Fibroblast of villous mesenchyme (primary cell): ENCODE measurements around the gene VSIG4. TPM values are rescaled to one million over a fixed set of nuclear protein-coding genes. Genes with fewer than 3 reads are reported as not detected.
A peak's percentile ranks its signal among the peaks of the same experiment; 100 is the strongest.

Source experiments
- DNase-seq: peaks from one replicate; pipeline ENCODE4 v3.0.0-alpha.2; 2010; ENCODE audit warnings: low read depth
- H3K4me3 ChIP-seq: 2 replicates; pipeline ENCODE4 v1.5.1; 2011; ENCODE audit warnings: low read depth, mild to moderate bottlenecking, low read length
- total RNA-seq: library from RNA; depleted of rRNA; stranded (reverse); fragments of >200 nt; gene quantifications from 2 replicates; pipeline ENCODE4 v1.2.3, GENCODE V29; 2012
- TF ChIP-seq, protein P1 (sequence below): IDR thresholded peaks from 2 replicates; pipeline ENCODE4 v1.5.1; 2012; ENCODE audit warnings: low read depth, mild to moderate bottlenecking, low read length; ENCODE audit not compliant: insufficient read depth

VSIG4 gene
- total RNA-seq, 1 donor, result not detected

DNA sequence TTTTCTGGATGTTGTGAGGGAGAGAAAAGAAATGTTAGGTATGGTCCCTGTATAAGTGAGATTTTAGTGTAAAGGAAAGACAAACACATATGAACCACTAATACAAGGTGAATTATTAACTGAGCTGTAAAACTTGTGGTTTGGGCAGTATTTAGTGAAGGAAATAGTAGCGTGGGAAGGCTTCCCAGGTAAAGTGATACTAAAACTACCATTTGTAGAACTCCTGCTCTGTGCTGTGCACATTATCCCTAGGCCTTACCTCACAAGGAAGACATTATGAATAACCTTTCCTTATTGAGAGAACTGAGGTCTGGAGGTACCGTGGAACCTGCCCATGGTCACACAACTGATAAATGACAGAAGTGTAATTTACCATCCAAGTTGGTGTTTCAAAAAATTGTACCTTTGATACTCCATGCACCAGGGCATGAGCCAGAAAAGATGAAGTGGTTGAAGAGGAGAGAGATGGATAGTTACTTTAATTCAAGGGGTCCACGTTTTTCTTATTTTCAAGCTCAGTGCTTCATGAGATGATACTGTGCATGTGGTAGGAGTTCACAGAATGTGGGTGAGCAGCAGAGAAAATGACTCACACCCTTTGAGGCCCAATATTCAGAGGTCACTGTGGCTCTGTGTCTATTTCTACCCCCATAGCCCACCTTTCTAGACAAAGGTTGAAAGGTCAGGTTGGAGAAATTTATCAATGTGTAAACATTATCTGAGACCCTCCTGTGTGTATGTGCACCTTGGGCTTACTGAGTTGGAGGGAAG is 2.6 kb upstream of the VSIG4 start:
- DNase-seq, result no peak
- TF ChIP-seq, protein P1, sequence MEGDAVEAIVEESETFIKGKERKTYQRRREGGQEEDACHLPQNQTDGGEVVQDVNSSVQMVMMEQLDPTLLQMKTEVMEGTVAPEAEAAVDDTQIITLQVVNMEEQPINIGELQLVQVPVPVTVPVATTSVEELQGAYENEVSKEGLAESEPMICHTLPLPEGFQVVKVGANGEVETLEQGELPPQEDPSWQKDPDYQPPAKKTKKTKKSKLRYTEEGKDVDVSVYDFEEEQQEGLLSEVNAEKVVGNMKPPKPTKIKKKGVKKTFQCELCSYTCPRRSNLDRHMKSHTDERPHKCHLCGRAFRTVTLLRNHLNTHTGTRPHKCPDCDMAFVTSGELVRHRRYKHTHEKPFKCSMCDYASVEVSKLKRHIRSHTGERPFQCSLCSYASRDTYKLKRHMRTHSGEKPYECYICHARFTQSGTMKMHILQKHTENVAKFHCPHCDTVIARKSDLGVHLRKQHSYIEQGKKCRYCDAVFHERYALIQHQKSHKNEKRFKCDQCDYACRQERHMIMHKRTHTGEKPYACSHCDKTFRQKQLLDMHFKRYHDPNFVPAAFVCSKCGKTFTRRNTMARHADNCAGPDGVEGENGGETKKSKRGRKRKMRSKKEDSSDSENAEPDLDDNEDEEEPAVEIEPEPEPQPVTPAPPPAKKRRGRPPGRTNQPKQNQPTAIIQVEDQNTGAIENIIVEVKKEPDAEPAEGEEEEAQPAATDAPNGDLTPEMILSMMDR, result no peak
- no peak overlapping the region for H3K4me3 ChIP-seq

DNA sequence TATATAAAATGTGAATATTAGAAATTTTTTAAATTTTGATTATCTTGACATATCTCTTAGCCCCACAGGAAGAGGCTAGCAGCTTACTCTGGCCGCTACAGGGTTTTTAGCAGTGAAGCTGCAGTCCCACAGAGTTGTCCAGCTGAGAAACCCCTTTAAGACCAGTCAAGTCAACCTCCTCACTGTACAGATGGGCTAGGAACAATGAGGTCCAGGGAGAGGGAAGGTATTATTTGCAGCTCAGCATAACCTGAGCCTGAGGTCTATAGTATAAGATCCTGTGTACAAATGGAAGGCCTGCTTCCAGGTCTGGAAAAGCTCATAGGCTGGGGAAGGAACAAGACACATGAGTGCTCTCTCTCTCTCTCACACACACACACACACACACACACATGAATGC is 1.8 kb downstream of the VSIG4 start:
- no peak for DNase-seq
- H3K4me3 ChIP-seq, result no peak overlapping the region
- TF ChIP-seq, protein P1, result no peak

DNA sequence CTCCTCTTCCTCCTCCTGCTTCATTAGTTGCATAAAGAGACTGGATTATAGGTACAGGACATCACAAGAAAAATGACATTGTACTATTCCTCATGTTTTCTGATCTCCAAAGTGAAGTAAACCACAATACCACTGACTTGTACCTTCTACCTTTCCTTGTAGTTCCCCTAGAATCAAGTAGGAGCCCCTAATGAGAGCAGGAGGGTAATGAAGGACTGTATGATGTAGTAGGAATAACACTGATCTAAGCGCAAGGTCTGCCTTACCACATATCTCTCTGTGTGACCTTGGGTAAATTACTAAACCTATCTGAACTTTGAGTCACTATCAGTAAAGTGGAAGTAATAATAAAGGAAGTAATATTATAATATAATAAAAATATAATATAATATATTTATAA is 3.6 kb downstream of the VSIG4 start:
- H3K4me3 ChIP-seq, result no peak overlapping the region
- no peak for DNase-seq
- TF ChIP-seq, protein P1, result no peak

DNA sequence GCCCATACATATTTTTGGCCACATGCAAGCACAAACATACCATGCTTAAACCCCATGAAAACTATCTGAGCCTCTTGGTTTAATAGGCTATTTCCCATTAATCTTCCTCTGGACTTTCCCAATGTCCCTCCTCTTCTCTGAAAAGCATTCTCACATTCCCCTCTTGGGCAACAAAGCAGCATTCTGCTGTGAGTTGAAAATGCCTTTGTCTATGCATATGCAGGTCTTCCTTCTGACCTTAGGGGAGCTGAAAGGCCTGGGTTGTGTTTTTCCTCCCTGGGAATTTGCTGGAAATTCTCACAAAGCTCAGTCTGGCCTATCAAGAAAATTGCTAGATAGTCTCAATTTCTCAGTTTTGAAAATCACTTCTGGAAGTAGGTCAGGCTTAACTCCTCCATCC is 4.2 kb downstream of the VSIG4 start:
- TF ChIP-seq, protein P1, result no peak
- no peak overlapping the region for H3K4me3 ChIP-seq
- no peak for DNase-seq

DNA sequence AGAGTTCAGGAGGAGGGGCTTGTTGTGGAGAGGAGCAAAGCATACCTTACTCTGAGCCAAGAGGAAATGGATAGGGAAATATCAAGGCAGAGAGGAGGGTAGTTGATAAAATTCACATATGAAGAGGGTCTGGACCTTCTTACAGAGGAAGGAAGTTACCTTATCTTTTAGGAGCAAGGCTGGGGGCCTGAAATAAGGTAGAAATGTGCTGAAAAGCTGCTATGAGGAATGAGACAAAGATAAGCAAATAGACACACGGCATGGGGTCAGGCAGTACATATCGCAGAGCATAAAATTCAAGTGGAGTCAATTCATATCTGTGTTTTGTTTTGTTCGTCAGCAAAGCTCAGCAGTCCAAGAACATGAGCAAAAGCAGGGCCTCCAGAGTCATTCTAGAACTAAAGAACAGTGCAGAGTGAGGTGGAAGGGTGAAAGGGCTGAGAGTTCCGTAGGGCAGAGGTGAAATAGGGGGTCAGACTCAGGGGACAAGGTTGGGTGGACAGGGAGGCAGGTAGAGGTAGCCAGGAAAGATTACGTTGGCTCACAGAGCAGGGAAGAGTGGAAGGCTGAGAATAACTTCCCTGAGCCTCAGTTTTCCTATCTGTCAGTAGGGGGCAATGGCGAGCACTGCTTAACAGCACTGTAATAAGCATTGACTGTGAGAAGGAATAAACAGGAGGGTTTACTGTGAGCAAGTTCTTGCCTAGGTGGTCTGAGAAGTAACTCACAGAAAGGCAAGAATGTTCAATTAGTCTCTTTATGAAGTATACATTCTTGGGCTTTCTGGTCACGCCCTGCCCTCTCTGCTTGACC is 9.2 kb downstream of the VSIG4 start:
- no peak overlapping the region for H3K4me3 ChIP-seq
- TF ChIP-seq, protein P1, result peak; percentile 56
- peak; percentile 4 for DNase-seq

DNA sequence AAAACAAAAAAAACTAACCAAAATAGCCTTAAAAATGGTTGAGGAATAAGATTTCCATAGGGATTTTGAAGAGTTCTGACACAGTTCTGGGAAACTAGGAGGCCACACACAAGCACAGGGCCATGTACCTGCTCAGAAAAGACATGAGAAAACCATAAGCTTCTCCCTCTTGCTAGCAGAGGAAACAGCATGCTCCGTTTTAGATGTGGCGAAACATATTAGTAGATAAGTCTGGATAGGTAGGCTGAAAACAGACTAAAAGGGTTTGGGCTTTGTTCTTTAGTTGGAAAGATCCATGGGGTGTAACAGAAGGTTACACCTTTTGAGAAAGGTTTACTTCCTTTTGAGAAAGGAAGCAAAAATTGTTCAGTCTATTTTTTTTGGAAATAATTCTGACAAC is 10.9 kb downstream of the VSIG4 start:
- no peak for DNase-seq
- TF ChIP-seq, protein P1, result no peak
- no peak overlapping the region for H3K4me3 ChIP-seq
